GM21737 (cell line): Measurements from ENCODE around the gene RAET1E.
A peak's percentile ranks its signal among the peaks of the same experiment; 100 is the strongest.
"Not testable (repeated sequence)": the region's sequence is repeated elsewhere in the genome, so short reads cannot be mapped to it uniquely, and the experiment has no call there.

Experiments used
- ATAC-seq: cut with Tn5 transposase; IDR thresholded peaks from one replicate; pipeline ENCODE4 v1.9.1; 2021; ENCODE audit warnings: mild to moderate bottlenecking, moderate library complexity; ENCODE audit not compliant: unreplicated experiment

The RAET1E gene

DNA sequence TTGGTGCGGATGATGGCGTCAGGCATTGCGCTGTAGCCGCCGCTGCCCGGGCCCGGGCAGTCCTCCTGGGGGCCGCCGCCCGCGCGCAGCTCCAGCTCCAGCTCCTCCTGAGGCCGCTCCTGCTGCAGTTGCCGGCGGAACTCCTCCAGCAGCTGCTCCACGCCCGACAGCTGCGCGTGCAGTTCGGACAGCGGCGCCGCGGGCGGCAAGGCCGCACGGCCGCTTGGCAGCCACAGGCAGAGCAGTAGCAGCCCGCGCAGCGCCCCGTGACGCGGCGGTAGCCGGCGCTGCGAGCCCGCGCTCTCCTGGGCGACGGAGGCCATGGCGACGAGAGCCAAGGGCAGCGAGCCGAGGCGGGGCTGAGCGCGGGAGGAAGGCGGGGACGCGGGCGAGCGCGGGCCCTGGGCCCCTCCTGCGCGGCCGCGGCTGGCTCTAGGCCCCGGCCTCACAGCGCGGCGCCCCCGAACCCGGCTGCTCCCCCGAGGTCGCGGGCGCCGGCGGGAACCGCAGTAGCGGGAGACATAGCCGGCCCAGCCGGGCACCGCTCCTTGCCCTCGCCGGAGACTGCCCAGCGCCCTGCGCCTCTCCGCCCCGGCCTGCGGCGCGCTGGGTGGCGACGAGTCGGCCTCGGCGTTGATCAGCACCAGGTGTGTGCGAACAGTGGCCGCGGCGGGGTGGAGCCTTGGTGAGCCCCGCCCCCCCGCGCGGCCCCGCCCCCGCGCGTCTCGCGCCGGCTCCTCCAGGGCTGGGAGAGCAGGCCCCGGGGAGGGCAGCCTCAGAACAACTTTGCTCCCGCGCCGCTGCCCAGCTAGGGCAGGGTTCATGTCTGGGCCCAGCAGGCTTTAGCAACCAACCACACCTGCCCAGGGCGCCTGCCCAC is 34.0 kb downstream of the RAET1E start, which contains the start of gene LRP11:
LRP11 (minus strand) TSS at position 662 of the 880 bp plus-strand sequence; CDS start at position 323, 339 bp downstream.
- peak; percentile 85 for ATAC-seq

DNA sequence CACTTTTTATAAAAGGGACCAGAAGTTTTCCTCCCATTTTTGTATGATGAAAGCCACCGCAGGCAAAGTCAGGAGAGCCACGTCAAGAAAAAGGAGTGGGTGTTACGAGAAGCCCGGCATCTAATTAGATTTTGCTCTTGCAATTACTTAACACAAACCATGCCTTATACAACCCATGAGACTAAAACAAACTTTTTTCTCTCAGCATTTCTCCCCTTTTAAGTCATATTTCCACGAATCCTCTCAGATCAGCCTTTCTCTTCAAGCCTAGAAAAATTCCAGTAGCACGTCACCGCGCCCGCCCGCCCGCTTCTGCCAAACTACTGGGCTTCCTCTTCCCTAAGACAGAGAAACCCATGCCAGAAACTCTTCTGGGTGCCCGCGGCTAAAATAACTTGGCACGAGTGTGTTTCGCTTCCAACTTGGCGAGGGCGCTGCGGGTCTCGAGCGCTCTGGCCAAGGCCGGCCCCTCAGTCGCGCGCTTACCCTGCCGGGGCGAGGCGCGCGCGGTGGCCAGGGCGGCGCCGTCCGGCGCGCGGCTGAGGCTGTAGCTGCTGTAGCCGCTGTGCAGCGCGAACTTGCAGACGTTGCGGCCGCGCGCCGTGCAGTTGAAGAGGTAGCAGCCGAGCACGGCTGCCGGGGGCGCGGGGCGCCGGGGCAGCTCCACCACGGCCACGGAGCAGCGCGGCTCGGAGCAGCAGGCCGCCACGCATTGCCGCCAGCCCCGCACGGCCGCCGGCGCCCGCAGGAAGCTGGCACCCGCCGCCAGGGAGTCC is 34.8 kb downstream of the RAET1E start:
- peak; percentile 35 for ATAC-seq

DNA sequence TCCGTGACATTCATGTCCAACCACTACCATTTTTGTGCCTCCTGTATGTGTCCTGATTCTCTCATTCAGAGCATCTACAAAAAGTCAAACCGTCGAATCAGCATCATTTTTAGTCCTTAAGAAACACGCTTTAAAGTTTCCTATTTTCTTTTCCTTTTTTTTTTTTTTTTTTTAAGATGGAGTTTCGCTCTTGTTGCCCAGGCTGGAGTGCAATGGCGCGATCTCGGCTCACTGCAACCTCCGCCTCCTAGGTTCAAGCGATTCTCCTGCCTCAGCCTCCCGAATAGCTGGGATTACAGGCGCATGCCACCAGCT is 35.5 kb downstream of the RAET1E start:
- not testable (repeated sequence) for ATAC-seq

DNA sequence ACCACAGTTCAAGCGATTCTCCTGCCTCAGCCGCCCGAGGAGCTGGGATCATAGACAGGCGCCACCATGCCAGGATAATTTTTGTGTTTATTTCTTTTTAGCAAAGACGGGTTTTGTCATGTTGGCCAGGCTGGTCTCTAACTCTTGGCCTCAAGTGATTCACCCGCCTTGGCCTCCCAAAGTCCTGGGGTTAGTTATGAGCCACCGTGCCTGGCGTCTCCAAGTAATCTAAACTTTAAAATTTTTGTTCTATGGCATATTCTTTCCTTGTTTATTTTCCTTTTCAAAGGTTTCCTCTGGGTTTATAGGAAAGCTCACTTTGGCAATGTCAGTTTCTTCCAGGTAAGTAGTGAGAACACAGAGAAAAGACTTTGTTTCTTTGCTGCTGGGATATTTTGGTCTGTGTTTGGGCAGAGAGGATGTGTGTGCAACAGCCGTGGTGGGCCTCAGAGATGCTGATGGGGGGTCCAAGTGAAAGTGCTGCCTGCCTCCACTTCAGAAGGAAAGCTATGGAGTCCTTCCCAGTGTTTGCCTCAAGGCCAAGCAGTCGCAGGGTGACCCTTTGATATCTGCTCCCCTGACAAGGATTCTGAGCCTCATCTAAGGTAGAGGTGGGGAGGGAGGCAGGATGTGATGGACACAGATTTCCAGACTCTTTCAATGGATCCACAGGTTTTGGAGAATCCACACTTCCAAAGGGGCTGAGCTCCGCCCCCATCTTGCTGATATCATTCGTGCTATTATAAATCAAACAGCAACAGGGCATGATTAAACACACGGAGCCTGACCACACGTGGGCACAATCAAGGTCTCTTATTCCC is 36.1 kb downstream of the RAET1E start:
- ATAC-seq: no peak

DNA sequence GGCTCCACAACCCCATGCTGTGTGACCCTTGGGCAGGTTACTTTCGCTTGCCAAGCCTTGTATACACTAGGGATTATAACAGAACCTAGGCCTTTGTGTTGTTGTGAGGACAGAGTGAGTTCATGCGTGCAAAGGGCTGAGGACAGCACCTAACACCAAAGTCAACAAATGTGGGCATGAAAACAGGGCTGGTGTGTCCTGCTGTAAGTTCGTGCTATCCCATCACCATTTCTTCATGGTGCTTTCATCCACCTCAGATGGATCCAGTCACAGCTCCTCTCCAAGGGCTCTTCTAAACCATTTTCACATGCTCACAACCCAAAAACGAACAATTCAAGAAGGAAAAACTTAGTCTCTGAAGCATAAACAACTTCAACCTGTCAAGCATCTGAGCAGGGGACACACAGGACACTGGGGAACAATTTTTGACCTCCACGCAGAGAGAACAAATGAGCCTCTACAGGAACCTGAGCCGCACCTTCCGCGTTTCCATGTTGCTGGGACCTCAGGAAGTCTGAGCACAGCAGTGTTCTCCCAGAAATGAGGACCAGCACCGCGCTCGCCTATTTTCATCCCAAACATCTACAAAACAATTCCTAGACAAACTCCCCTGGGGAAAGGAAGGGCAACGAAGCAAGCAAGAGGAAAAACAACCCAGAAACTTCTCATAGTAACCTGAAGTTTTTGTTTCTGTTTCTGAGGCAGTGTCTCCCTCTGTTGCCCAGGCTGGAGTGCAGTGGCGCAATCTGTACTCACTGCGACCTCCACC is 36.9 kb downstream of the RAET1E start:
- no peak for ATAC-seq

DNA sequence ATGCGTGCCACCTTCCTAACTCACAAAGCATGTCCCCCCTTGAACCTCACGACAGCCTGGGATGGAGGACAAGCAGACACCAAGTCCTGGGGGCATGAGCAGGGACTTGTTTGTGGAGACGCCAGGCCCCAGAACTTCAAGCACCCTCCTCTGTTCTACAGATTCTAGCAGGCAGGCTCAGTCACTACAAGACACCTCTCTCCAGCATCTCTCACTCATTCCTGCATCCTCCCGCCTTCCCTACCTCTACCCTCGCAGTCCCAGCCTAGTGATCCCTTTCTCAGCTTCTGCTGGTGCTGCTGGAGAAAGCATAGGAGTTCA is 37.4 kb downstream of the RAET1E start:
- no peak for ATAC-seq

DNA sequence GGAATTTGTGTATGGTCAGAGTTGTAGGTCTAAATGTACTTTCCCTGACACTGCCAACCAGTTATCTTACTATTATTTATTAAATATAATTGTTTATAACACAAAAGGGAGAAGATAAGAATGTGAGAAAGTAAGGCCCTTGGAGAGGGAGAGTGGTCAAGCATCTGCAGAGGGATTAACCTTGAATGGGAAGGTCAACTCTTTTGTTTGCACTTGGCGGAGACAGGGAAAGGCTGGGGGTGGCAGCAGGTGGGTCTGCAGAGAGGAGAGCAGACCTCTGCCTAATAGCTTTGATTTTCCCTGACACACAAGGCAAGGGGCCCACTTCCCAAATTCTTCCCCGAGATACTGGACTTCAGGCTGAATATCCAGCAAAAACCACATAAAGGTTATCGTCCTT is 38.0 kb downstream of the RAET1E start:
- ATAC-seq: no peak

DNA sequence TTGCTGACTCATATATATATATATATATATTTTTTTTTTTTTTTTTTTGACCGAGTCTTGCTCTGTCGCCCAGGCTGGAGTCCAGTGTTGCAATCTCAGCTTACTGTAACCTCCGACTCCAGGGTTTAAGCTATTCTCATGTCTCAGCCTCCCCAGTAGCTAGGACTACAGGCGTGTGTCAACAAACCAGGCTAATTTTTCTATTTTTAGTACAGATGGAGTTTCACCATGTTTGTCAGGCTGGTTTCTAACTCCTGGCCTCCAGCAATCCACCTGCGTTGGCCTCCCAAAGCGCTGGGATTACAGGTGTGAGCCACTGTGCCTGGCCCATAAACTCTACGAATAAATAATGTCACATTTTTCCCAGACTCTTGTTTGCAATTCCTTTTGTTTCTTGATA is 38.5 kb downstream of the RAET1E start:
- ATAC-seq: no peak

DNA sequence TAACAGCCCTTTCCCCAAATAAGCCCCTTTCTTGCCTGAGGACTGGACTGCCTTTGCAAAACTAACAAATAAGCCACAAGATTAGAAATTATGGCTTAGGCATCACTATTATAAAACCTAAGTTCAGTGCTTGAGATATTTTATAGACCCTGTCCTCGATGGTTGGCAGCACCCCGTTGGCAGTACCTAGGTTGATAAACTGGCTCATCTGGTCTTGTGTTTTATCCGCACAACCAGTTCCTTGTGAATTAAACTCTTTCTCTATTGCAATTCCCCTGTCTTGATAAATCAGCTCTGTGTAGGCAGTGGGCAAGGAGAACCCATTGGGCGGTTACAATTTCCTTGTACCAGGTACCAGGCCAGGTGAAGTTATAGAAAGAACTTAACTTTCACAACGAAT is 40.4 kb downstream of the RAET1E start:
- no peak for ATAC-seq

DNA sequence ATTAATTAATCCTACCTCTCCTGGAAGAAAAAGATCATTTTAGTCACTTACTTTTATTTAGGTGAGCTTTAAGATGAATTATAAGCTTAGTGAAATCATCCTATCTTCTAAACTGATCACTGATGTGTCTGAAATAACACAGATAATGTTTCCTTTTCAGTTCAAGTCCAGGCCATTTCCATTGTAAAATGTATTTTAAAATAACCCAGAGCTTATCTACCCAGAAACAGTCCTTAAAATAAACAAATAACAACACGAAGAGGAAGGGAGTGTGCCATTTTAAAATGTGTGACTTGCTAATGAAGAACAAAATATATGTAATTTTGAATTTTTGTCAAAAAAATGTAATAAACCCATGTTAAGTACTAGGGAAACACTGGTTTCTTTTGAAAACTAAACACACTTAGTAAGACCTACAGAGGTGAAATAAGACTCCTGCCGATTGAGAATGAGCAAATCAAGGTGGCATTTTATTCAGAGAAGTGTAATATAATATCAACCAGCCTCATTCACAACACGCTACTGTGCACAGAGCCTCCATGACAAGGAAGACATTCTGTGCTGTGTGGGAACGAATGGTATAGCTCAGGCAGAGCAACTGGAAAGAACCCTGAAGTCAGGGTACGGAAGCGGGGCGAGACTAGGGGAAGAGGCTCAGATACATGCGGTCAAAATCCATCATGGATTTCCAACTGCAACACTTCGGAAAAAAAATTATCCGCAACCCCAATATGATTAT is 41.5 kb downstream of the RAET1E start:
- no peak for ATAC-seq

DNA sequence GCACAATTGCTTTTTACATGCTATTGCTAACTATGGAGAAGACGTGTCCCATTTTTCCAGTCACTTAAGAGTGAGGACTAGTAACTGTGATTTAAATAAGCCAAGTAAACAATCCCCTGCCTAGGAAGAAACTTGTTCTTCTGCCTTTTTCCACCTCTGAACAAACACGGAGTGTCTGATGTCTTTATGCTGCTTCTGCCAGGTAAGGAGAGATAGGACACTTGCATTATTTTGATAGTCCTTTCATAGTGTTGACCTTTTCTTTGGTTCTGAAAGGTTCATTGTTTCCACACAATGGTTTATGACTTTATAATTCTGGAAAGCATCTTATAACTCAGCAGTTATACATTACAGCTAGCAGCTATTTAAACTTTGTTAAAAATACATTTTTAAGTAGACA is 42.2 kb downstream of the RAET1E start:
- no peak for ATAC-seq

DNA sequence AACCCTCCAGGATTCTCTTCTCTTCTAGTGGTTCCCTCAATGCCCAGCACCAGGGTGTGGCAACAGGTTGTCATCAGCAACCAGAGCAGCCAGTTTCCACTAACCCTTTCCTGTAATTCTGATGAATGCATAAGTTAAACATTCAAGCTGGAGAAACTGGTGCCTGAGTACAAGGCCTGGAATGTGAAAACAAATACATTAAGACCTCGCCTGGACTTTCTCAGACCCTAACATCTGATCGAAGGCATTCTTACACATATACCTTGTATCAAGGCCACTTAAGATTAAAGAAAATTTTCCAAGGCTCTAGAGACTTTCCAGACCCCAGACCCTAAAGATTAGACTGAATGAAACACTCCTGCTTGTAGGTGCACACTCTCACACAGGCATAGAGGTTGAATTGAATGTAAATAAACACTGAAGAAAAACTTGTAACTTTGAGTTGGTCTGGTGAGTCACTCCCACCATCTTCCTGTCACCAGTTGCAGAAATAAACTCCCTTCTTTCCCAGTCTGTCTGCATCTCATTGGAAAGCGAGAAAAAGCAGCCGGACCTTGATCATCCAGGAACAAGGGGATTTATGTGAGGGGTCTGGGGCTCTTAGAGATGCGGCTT is 42.8 kb downstream of the RAET1E start:
- ATAC-seq: no peak

DNA sequence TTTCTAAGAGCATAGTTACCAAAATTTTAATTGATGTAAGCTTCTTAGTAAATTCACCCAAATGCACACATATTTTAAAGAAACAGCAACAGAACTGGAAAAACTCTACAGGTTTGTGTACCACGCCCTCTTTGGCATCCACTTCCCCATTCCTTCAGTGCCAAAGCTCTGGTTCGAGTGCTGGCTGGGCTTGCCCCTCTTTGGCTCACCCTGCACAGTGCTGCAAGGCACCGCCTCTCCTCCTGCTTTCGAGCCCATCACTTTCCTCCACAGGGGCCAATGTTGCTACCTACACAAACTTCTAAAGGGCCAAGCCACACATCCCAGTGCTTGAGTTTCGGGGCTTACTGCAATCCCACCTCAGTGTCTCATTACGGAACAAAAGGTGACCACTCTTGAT is 43.4 kb downstream of the RAET1E start:
- ATAC-seq: no peak

DNA sequence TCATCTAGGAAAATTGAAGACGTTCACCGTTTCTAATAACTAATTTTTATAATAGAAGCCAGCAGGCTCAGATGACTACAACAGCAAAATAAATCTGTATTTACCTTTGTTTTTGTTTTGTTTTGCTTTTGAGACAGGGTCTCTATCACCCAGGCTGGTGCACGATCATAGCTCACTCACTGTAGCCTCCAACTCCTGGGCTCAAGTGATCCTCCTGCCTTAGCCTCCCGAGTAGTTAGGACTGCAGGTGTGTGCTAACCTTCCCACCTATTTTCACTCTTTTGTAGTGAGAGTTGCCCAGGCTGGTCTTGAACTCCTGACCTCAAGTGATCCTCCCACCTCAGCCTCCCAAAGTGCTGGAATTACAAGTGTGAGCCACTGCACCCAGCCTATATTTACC is 43.9 kb downstream of the RAET1E start:
- ATAC-seq: not testable (repeated sequence)

DNA sequence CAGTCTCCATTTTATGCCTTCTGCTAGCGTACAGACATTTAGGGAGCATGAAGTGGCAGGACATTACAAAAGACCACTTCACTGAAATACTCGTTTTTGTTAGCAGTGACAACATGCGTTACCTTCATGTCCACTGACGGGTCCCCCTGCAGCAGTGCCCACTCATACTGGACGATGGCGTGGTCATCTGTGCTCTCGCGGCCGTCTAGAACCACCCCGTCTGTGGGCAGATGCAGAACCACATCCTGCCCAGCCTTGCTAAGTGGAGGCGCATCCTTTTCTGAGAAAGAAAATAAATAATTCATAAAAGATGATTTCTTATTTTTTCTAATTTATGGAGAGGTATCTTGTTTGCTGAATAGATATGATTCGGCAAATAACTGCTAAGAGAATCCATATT is 45.0 kb downstream of the RAET1E start:
- no peak for ATAC-seq

DNA sequence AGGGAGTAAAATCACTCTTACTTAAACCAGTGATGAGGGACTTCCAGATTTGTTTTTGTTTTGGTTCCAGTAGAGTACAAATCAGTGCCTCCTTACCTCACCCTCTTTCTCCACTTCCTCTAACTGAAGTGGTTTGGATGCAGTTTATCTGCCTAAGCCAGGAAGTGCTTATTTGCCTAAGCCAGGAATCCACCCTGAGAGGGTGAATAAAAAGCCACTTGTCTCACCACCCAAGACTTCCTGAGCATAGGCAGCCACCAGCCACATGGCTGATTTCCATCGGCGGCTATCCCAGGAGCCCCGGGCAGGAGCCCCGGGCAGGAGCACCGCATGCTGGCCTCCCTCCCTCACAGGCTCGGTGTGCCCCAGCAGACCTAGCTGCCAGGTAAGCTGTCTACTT is 45.7 kb downstream of the RAET1E start:
- peak; percentile 60 for ATAC-seq

DNA sequence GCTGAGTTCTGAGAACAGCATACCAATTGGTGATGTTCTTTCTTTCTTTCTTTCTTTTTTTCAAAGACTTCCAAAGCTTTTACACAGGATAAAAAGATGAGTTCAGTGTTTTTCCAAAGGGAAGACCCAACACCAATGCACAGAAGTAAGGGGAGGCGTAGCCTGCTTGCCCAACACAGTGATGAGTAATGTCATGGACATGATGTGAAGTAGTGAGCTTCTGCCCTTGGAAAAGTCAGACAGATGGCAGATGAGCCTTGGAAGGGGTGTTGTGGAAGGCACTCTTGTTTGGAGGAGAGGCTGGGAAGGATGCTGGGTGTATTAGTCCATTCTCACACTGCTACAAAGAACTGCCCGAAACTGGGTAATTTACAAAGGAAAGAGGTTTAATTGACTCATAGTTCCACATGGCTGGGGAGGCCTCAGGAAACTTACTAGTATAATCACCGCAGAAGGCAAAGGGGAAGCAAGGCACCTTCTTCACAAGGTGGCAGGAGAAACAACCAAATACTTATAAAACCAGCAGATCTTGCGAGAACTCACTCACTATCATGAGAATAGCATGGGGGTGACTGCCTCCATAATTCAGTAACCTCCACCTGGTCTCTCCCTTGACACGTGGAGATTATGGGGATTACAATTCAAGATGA is 46.3 kb downstream of the RAET1E start:
- ATAC-seq: no peak

DNA sequence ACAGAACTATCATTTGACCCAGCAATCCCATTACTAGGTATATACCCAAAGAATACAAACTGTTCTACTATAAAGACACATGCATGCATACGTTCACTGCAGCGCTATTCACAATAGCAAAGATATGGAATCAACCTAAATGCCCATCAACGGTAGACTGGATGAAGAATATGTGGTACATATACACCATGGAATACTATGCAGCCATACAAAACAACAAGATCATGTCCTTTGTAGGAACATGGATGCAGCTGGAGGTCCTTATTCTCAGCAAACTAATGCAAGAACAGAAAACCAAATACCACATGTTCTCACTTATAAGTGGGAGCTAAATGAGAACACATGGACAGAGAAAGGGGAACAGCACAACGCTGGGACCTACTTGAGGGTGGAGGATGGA is 49.6 kb downstream of the RAET1E start:
- ATAC-seq: not testable (repeated sequence)
